A673 (cell line): ENCODE measurements around the gene CYP4F12.

Experiments
- EZH2 ChIP-seq: fragments of 200-600 bp; sonication (generic); IDR thresholded peaks from 2 replicates; pipeline ENCODE4 v1.6.1; 2017; ENCODE audit warnings: borderline replicate concordance, low read depth, mild to moderate bottlenecking, mixed read lengths, antibody characterized with exemption, low read length; ENCODE audit not compliant: poor library complexity, severe bottlenecking
- TF ChIP-seq, protein P1 (sequence below): fragments of 300-800, 200-600 bp; sonication (generic); conservative IDR thresholded peaks from 2 replicates; pipeline ENCODE4 v1.5.1; 2017; ENCODE audit warnings: low read depth, mild to moderate bottlenecking, antibody characterized with exemption, low read length, moderate library complexity, mixed read lengths

DNA sequence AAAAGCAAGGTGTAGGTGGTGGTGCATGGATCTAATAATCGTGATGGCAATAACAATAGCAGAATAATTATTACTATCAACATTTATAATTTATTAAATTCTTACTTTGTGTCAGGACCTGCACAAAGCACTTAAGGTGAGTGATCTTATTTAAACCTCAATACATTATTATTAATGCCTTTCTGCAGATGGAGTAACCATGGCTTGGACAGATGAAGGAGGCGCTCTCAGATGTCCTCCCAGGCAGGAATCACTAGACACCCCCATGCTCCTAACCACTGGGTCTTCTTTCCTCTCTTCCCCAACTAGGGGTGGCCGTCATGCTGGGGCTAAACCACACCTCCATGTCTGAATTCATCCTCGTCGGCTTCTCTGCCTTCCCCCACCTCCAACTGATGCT, 54.8 kb downstream of the CYP4F12 start, which contains the start of gene OR10H2:
- no peak for TF ChIP-seq EZH2
- TF ChIP-seq, protein P1, sequence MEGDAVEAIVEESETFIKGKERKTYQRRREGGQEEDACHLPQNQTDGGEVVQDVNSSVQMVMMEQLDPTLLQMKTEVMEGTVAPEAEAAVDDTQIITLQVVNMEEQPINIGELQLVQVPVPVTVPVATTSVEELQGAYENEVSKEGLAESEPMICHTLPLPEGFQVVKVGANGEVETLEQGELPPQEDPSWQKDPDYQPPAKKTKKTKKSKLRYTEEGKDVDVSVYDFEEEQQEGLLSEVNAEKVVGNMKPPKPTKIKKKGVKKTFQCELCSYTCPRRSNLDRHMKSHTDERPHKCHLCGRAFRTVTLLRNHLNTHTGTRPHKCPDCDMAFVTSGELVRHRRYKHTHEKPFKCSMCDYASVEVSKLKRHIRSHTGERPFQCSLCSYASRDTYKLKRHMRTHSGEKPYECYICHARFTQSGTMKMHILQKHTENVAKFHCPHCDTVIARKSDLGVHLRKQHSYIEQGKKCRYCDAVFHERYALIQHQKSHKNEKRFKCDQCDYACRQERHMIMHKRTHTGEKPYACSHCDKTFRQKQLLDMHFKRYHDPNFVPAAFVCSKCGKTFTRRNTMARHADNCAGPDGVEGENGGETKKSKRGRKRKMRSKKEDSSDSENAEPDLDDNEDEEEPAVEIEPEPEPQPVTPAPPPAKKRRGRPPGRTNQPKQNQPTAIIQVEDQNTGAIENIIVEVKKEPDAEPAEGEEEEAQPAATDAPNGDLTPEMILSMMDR, result no peak
